WTC11 (cell line): ENCODE measurements around the gene MSX2. TPM values are rescaled to one million over a fixed set of nuclear protein-coding genes. Genes with fewer than 3 reads are reported as not detected.

ENCODE experiments used
- ATAC-seq: fragments of 200-7000 bp; cut with Tn5 transposase; 2 replicates; pipeline ENCODE4 v1.10.0; 2021; ENCODE audit warnings: mild to moderate bottlenecking, moderate library complexity
- CTCF ChIA-PET: fragments of 300-600 bp; sonication (Branson Sonifier 250); formaldehyde crosslinking; loops from one replicate; lab custom pipeline; 2021; ENCODE audit warnings: antibody characterized with exemption; lab: Charles Lee
- POLR2A ChIA-PET: fragments of 350-600 bp; sonication (Branson Sonifier 250); formaldehyde crosslinking; loops from one replicate; lab custom pipeline; 2021; ENCODE audit warnings: antibody characterized with exemption; lab: Charles Lee
- DNase-seq: peaks from one replicate; pipeline ENCODE4 v3.0.0; 2021; ENCODE audit warnings: low spot score
- H3K27ac Mint-ChIP-seq: 2 replicates; pipeline ENCODE4 v1.8.0; 2021; ENCODE audit warnings: mixed read lengths
- H3K27me3 Mint-ChIP-seq: 2 replicates; pipeline ENCODE4 v1.8.0; 2021; ENCODE audit warnings: low read depth, mild to moderate bottlenecking, moderate library complexity, mixed read lengths
- H3K36me3 Mint-ChIP-seq: 2 replicates; pipeline ENCODE4 v1.8.0; 2021; ENCODE audit warnings: mixed read lengths
- H3K4me1 Mint-ChIP-seq: 2 replicates; pipeline ENCODE4 v1.8.0; 2022; ENCODE audit warnings: mixed read lengths
- H3K4me3 Mint-ChIP-seq: 2 replicates; pipeline ENCODE4 v1.8.0; 2021; ENCODE audit warnings: mild to moderate bottlenecking, moderate library complexity, mixed read lengths
- H3K9me3 Mint-ChIP-seq: 2 replicates; pipeline ENCODE4 v1.8.0; 2021; ENCODE audit warnings: mixed read lengths
- ARID4B ChIP-seq: sonication (generic); formaldehyde crosslinking; IDR thresholded peaks from 2 replicates; pipeline ENCODE4 v1.8.0; 2023; ENCODE audit warnings: missing genetic modification reagents, mild to moderate bottlenecking, borderline replicate concordance
- ELF4 ChIP-seq: sonication (generic); formaldehyde crosslinking; IDR thresholded peaks from 2 replicates; pipeline ENCODE4 v1.8.1; 2022; ENCODE audit warnings: low read depth, mild to moderate bottlenecking, moderate library complexity, missing genetic modification reagents
- ESRRA ChIP-seq: sonication (generic); formaldehyde crosslinking; IDR thresholded peaks from 2 replicates; pipeline ENCODE4 v1.8.1; 2022; ENCODE audit warnings: mild to moderate bottlenecking, missing genetic modification reagents, borderline replicate concordance
- FOXJ3 ChIP-seq: sonication (generic); formaldehyde crosslinking; IDR thresholded peaks from 2 replicates; pipeline ENCODE4 v1.9.0; 2021; ENCODE audit warnings: missing genetic modification reagents, mild to moderate bottlenecking, borderline replicate concordance
- MXD4 ChIP-seq: fragments of 250-450 bp; sonication (Bioruptor Pico); IDR thresholded peaks from 2 replicates; pipeline ENCODE4 v1.8.0; 2021; ENCODE audit warnings: mild to moderate bottlenecking, moderate library complexity, borderline replicate concordance
- PRRX2 ChIP-seq: fragments of 250-450 bp; sonication (Bioruptor Pico); IDR thresholded peaks from 2 replicates; pipeline ENCODE4 v1.8.0; 2021; ENCODE audit warnings: mild to moderate bottlenecking
- SMAD4 ChIP-seq: sonication (generic); formaldehyde crosslinking; IDR thresholded peaks from 2 replicates; pipeline ENCODE4 v1.8.0; 2022; ENCODE audit warnings: mild to moderate bottlenecking, missing genetic modification reagents
- SOX15 ChIP-seq: fragments of 250-450 bp; sonication (Bioruptor Pico); IDR thresholded peaks from 2 replicates; pipeline ENCODE4 v1.9.0; 2021; ENCODE audit warnings: mild to moderate bottlenecking
- TP53 ChIP-seq: sonication (generic); formaldehyde crosslinking; IDR thresholded peaks from 2 replicates; pipeline ENCODE4 v1.8.1; 2023; ENCODE audit warnings: mild to moderate bottlenecking, missing genetic modification reagents
- ZNF219 ChIP-seq: sonication (generic); formaldehyde crosslinking; IDR thresholded peaks from 2 replicates; pipeline ENCODE4 v1.8.0; 2023; ENCODE audit warnings: missing genetic modification reagents, mild to moderate bottlenecking, borderline replicate concordance
- ZNF423 ChIP-seq: fragments of 250-450 bp; sonication (Bioruptor Pico); IDR thresholded peaks from 2 replicates; pipeline ENCODE4 v2.1.2; 2022; ENCODE audit warnings: mild to moderate bottlenecking, moderate library complexity
- total RNA-seq: library from RNA; stranded (reverse); gene quantifications from 3 replicates; pipeline ENCODE4 v1.2.3, GENCODE V29; 2021
- TF ChIP-seq, protein P1 (sequence below): sonication (generic); formaldehyde crosslinking; IDR thresholded peaks from 2 replicates; pipeline ENCODE4 v1.8.1; 2022; ENCODE audit warnings: missing genetic modification reagents, borderline replicate concordance
- TF ChIP-seq, protein P2 (sequence below): sonication (generic); formaldehyde crosslinking; IDR thresholded peaks from 2 replicates; pipeline ENCODE4 v1.8.0; 2022; ENCODE audit warnings: mild to moderate bottlenecking, missing genetic modification reagents
- TF ChIP-seq, protein P3 (sequence below): sonication (generic); formaldehyde crosslinking; IDR thresholded peaks from 2 replicates; pipeline ENCODE4 v1.8.1; 2023; ENCODE audit warnings: mild to moderate bottlenecking, missing genetic modification reagents
- TF ChIP-seq, protein P4 (sequence below): sonication (generic); formaldehyde crosslinking; IDR thresholded peaks from 2 replicates; pipeline ENCODE4 v1.8.0; 2023; ENCODE audit warnings: missing genetic modification reagents

MSX2 gene
- total RNA-seq, 1 experiment from 2014 or later, result 0.83 TPM

- POLR2A ChIA-PET, result no interaction called here
Observed at GRCh38 chr5:174752121-174752520, 27.7 kb downstream of the MSX2 start.

GRCh38 chr5:174755106-174755505, 30.7 kb downstream of the MSX2 start:
- POLR2A ChIA-PET, result no interaction called here
- TF ChIP-seq ZNF423 (no peak), ZNF219 (CRISPR knock-in tag) (no peak), FOXJ3 (no peak), PRRX2 (no peak), ESRRA (CRISPR knock-in tag) (no peak)
- TF ChIP-seq, protein P1, sequence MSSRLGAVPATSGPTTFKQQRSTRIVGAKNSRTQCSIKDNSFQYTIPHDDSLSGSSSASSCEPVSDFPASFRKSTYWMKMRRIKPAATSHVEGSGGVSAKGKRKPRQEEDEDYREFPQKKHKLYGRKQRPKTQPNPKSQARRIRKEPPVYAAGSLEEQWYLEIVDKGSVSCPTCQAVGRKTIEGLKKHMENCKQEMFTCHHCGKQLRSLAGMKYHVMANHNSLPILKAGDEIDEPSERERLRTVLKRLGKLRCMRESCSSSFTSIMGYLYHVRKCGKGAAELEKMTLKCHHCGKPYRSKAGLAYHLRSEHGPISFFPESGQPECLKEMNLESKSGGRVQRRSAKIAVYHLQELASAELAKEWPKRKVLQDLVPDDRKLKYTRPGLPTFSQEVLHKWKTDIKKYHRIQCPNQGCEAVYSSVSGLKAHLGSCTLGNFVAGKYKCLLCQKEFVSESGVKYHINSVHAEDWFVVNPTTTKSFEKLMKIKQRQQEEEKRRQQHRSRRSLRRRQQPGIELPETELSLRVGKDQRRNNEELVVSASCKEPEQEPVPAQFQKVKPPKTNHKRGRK, result no peak
- TF ChIP-seq, all 79 proteins: peak for 0
- Mint-ChIP-seq H3K27me3 (peaks cover 40% of the 10 kb centered on the region), H3K4me1 (peaks cover 3% of the 10 kb centered on the region), H3K4me3 (no peak overlapping the region), H3K9me3 (no peaks in the 10 kb centered on the region), H3K27ac (no peak overlapping the region), H3K36me3 (no peaks in the 10 kb centered on the region)
- ATAC-seq, result no peak
- DNase-seq, result no peak
- CTCF ChIA-PET, result no interaction called here

More at GRCh38 chr5:174752121-174752520, 27.7 kb downstream of the MSX2 start:
- no peaks in the 10 kb centered on the region for H3K9me3 Mint-ChIP-seq
- H3K27me3 Mint-ChIP-seq, result peaks cover 69% of the 10 kb centered on the region
- H3K4me3 Mint-ChIP-seq, result peak overlapping the region; percentile 76
- no peak for DNase-seq
- peaks cover 3% of the 10 kb centered on the region for H3K4me1 Mint-ChIP-seq
- no peak overlapping the region for H3K27ac Mint-ChIP-seq
- no peak for ATAC-seq
- TF ChIP-seq, protein P2, sequence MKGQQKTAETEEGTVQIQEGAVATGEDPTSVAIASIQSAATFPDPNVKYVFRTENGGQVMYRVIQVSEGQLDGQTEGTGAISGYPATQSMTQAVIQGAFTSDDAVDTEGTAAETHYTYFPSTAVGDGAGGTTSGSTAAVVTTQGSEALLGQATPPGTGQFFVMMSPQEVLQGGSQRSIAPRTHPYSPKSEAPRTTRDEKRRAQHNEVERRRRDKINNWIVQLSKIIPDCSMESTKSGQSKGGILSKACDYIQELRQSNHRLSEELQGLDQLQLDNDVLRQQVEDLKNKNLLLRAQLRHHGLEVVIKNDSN, result no peak
- no peak for TF ChIP-seq SOX15
- TF ChIP-seq ELF4 (CRISPR knock-in tag), result no peak
- TF ChIP-seq TP53, result no peak
- TF ChIP-seq SMAD4 (CRISPR knock-in tag), result no peak
- TF ChIP-seq MXD4 (CRISPR knock-in tag), result no peak
- TF ChIP-seq, protein P3, sequence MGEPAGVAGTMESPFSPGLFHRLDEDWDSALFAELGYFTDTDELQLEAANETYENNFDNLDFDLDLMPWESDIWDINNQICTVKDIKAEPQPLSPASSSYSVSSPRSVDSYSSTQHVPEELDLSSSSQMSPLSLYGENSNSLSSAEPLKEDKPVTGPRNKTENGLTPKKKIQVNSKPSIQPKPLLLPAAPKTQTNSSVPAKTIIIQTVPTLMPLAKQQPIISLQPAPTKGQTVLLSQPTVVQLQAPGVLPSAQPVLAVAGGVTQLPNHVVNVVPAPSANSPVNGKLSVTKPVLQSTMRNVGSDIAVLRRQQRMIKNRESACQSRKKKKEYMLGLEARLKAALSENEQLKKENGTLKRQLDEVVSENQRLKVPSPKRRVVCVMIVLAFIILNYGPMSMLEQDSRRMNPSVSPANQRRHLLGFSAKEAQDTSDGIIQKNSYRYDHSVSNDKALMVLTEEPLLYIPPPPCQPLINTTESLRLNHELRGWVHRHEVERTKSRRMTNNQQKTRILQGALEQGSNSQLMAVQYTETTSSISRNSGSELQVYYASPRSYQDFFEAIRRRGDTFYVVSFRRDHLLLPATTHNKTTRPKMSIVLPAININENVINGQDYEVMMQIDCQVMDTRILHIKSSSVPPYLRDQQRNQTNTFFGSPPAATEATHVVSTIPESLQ (CRISPR knock-in tag), result no peak
- TF ChIP-seq, protein P4, sequence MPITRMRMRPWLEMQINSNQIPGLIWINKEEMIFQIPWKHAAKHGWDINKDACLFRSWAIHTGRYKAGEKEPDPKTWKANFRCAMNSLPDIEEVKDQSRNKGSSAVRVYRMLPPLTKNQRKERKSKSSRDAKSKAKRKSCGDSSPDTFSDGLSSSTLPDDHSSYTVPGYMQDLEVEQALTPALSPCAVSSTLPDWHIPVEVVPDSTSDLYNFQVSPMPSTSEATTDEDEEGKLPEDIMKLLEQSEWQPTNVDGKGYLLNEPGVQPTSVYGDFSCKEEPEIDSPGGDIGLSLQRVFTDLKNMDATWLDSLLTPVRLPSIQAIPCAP, result no peak
- TF ChIP-seq ARID4B (CRISPR knock-in tag), result no peak
- TF ChIP-seq, all 79 proteins: peak for 0
- no peaks in the 10 kb centered on the region for H3K36me3 Mint-ChIP-seq
- CTCF ChIA-PET, result interaction anchor here (0.6 to 5.4 kb wide), 5 partner anchors 8 to 706 kb away, joined by 3 to 30 read pairs (median 6); partner anchors contain the start of gene NSG2
